ENCODE measurements around the gene ZFAND2A. TPM values are rescaled to one million over a fixed set of nuclear protein-coding genes. Genes with fewer than 3 reads are reported as not detected.
A peak's percentile ranks its signal among the peaks of the same experiment; 100 is the strongest.

ZFAND2A gene
- total RNA-seq, 1 donor from 2014 or later, result 19.9 TPM

DNA sequence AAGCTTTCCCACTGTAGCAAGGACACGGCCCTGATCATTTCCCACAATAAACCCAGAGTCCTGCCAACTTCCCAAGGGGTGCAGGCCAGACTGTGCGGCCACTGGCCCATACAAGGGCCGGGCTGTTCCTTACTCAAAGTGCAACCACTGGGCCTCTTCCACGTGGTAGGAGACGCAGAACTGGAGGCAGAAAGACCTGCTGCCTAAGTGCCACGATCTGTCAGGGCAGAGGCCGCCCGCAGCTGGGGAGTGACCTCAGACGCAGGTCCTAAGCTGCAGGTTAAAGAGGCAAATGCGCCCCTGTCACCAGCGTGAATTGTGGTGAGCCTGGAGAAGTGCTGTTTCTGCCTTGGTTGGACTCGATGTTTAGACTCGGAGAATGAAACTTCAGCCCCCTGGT, 45.9 kb downstream of the ZFAND2A start:
- no peak for ATAC-seq
- DNase-seq, result peak; percentile 31
- no peaks in the 10 kb centered on the region for H3K4me1 ChIP-seq
- no peaks in the 10 kb centered on the region for H3K9me3 ChIP-seq
- no peaks in the 10 kb centered on the region for H3K27me3 ChIP-seq
- intact Hi-C loops (cut with DNase I), result no loop called here
- TF ChIP-seq, protein P1, sequence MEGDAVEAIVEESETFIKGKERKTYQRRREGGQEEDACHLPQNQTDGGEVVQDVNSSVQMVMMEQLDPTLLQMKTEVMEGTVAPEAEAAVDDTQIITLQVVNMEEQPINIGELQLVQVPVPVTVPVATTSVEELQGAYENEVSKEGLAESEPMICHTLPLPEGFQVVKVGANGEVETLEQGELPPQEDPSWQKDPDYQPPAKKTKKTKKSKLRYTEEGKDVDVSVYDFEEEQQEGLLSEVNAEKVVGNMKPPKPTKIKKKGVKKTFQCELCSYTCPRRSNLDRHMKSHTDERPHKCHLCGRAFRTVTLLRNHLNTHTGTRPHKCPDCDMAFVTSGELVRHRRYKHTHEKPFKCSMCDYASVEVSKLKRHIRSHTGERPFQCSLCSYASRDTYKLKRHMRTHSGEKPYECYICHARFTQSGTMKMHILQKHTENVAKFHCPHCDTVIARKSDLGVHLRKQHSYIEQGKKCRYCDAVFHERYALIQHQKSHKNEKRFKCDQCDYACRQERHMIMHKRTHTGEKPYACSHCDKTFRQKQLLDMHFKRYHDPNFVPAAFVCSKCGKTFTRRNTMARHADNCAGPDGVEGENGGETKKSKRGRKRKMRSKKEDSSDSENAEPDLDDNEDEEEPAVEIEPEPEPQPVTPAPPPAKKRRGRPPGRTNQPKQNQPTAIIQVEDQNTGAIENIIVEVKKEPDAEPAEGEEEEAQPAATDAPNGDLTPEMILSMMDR (IDR thresholded peaks at IDR 0.05), result no peak
- no peaks in the 10 kb centered on the region for H3K36me3 ChIP-seq
- no peak overlapping the region for H3K27ac ChIP-seq
- H3K4me3 ChIP-seq, result no peak overlapping the region

DNA sequence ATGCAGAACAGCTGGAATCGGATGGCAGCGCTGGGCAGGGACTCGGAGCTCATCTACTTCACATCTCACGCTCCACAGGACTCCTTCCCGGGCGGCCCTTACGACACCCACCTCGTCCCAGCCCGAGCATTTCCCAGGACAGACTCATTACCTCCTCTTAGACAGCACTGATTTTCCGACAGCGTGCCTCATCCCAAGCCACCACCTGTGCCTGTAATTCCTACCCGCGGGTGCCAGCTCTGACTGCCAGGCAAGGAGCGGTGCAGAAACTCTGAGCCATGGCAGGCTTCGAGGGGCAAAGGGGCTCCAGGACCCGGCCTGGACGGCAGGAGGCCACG, 46.5 kb downstream of the ZFAND2A start:
- DNase-seq, result peak; percentile 42
- Histone ChIP-seq H3K4me1 (no peaks in the 10 kb centered on the region), H3K36me3 (no peaks in the 10 kb centered on the region), H3K9me3 (no peaks in the 10 kb centered on the region), H3K4me3 (no peak overlapping the region), H3K27me3 (no peaks in the 10 kb centered on the region), H3K27ac (no peak overlapping the region)
- intact Hi-C loops (cut with DNase I), result no loop called here
- no peak for ATAC-seq
- TF ChIP-seq, protein P1 (IDR thresholded peaks at IDR 0.05), result no peak

DNA sequence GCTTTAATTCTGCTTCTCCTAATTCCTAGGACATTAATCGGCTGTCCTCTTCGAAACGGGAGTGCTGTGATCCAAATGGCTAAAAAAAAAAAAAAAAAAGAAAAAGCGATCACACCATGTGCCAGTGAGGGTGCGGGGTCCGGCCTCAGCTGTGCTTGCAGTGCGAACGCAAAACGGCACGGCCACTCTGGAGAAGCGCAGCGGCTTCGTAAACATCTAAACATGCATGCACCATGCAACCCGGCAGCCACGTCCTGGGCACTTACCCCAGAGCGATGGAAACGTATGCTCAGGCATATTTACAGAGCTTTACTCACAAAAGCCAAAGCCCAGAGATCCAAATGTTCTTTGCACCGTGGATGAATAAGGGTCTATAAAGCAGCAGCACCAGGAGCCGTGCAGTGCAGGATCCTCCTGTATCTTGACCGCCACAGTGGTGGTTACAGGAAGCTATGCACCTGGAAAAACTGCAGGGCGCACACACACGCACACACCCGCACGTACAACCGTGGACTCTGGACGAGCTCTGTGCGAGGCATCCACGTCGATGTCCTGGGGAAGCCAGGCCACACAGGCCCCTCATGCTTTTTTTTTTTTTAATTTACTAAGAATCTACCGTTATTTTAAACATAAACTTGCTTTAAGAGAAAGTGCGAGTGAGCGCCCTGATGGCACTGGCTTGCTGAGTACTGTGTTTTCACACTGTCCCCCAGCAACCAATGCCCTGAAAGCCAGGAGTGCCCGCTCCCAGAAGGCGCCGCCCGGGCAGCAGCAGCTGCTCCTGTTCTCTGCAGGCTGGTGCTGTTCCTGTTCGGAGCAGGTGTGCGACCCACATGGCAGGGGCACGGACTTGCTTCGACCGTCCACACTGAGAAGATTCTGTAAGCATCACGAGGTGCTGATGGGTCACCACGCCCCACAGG, 47.1 kb downstream of the ZFAND2A start:
- no peaks in the 10 kb centered on the region for H3K36me3 ChIP-seq
- no peaks in the 10 kb centered on the region for H3K27me3 ChIP-seq
- no peaks in the 10 kb centered on the region for H3K9me3 ChIP-seq
- no peak overlapping the region for H3K4me3 ChIP-seq
- no peaks in the 10 kb centered on the region for H3K4me1 ChIP-seq
- H3K27ac ChIP-seq, result no peak overlapping the region
- TF ChIP-seq, protein P1 (IDR thresholded peaks at IDR 0.05), result no peak
- intact Hi-C loops (cut with DNase I), result no loop called here
- peak; percentile 51 for DNase-seq
- no peak for ATAC-seq

DNA sequence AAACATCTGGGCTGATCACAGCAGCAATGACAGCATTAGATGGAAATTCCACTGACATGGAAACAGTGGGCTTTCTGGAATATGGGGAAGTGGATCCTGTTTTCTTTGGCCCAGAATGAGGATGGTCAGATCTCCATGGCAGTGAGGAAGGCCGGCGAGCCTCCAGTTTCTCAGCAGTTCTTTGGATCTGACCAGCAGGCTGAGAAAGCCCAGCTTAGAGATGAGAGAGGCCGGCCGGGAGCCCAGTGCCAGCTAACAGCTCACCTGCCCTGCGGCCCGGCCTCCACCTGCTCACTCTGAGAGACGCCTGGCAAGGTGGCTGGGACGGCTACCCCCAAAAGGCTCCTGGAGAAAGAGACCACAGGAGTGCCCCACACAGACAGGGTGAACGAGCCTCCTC, 47.9 kb downstream of the ZFAND2A start:
- Histone ChIP-seq H3K27me3 (no peaks in the 10 kb centered on the region), H3K27ac (no peak overlapping the region), H3K4me3 (no peak overlapping the region), H3K9me3 (no peaks in the 10 kb centered on the region), H3K4me1 (no peaks in the 10 kb centered on the region), H3K36me3 (no peaks in the 10 kb centered on the region)
- intact Hi-C loops (cut with DNase I), result no loop called here
- TF ChIP-seq, protein P1 (IDR thresholded peaks at IDR 0.05), result no peak
- ATAC-seq (no peak), DNase-seq (peak; percentile 62)

DNA sequence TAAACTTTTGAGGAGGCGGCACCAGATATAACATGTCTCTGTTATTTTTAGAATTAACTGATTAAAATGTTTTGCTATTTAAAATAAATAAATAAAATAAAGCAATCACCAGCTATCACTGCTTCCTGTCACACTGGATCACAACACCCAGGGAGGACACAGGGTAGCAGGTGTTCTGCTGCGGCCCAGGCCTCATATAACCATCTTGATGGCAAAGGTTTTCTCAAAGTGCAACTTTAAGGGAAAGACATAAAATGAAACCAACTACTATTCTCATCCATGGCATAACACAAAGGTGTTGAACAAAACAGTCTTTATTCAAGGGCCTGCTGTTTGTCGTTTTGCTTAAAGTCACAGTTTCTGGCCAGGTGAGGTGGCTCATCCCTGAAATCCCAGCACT, 48.8 kb downstream of the ZFAND2A start:
- no peak for DNase-seq
- no peaks in the 10 kb centered on the region for H3K4me1 ChIP-seq
- ATAC-seq, result no peak
- no peaks in the 10 kb centered on the region for H3K27me3 ChIP-seq
- no peaks in the 10 kb centered on the region for H3K36me3 ChIP-seq
- TF ChIP-seq, protein P1 (IDR thresholded peaks at IDR 0.05), result no peak
- no peak overlapping the region for H3K27ac ChIP-seq
- H3K4me3 ChIP-seq, result no peak overlapping the region
- no peaks in the 10 kb centered on the region for H3K9me3 ChIP-seq
- intact Hi-C loops (cut with DNase I), result no loop called here

All from upper lobe of right lung (tissue), 1 donor.